ENCODE data around the gene F12.

DNA sequence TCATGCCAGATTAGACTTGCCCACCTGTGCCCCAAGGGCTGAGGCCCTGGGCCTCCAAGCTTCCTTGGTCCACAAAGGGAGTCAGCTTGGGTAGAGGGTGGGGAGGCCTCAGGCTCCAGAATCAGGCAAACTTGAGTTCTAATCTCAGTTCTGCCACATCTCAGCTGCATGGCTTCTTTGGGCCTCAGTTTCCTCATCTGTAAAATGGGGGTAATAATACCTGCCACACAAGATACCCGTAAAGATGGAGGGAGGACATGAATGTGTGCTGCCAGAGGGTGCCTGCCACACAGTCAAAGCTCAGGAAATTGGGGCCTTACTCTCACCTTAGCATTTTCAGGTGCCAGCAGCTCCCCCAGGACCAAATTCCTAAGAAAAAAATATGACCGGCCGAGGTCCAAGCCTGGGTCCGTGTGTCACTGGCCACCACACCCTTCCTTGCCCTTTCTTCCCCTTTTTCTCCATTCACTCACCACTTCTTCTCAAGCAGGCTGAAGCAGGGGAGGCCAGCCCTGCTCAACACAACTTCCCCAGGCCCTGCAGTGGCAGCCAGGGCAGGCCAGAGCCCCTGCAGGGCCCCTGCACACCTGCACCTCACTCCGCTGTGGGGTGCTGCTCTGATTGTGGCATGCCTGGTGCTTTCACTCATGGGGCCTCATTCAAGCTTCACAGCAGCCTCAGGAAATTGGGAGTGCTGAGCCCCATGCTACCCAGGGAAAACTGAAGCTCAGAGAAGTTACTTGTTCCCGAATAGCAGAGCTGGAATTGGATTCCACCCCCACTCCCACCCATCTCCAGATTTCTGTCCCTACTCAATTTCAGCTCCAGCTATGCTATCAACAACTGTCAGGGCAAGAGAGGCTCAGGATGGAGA, 47.7 kb downstream of the F12 start:
- no peak for TF ChIP-seq GATA2 (IDR thresholded peaks at IDR 0.05; ENCODE audit: insufficient read depth, insufficient read length, low read depth, low read length)
- no peak for TF ChIP-seq EZH2 (IDR thresholded peaks at IDR 0.05; ENCODE audit: borderline replicate concordance, low read depth, low read length, severe bottlenecking)
- TF ChIP-seq, protein P1, sequence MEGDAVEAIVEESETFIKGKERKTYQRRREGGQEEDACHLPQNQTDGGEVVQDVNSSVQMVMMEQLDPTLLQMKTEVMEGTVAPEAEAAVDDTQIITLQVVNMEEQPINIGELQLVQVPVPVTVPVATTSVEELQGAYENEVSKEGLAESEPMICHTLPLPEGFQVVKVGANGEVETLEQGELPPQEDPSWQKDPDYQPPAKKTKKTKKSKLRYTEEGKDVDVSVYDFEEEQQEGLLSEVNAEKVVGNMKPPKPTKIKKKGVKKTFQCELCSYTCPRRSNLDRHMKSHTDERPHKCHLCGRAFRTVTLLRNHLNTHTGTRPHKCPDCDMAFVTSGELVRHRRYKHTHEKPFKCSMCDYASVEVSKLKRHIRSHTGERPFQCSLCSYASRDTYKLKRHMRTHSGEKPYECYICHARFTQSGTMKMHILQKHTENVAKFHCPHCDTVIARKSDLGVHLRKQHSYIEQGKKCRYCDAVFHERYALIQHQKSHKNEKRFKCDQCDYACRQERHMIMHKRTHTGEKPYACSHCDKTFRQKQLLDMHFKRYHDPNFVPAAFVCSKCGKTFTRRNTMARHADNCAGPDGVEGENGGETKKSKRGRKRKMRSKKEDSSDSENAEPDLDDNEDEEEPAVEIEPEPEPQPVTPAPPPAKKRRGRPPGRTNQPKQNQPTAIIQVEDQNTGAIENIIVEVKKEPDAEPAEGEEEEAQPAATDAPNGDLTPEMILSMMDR (IDR thresholded peaks at IDR 0.05; ENCODE audit: extremely low read depth in 1 of 2, insufficient read depth in 1 of 2, low read depth in 1 of 2, low read length in 2 of 2) = no peak
